ENCODE data around the gene ZNF503. TPM values are rescaled to one million over a fixed set of nuclear protein-coding genes. Genes with fewer than 3 reads are reported as not detected.

The ZNF503 gene
- total RNA-seq, 2 experiments from 2014 or later, result 0.26 TPM; not detected in 1

DNA sequence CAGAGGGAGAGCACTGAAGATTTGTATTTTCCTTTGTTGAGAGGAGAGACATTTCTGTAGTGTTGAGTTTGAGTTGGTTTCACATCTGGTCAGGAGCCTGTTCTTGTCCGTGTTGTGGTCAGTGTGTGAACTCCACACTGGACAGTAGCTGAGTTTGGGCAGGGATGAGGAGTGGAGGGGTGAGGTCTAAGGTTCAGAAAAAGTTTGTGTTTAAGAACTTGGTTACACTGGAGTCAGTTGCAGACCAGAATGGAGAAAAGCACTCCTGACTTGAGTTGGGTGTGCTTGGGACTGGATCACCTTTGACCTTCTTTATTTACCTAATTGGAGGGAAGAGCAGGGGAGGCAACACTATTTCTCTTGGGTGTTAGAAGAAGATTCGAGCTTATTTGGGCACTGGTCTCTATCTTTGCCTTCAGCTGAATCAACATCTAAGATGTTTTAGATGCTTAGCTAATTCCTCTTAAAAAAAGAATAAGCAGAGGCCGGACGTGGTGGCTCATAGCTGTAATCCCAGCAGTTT is 38.8 kb upstream of the ZNF503 start:
- CTCF ChIA-PET, result no interaction called here
- H3K4me3 Mint-ChIP-seq, result no peak overlapping the region
- peaks cover 3% of the 10 kb centered on the region for H3K27me3 Mint-ChIP-seq (ENCODE audit: low read depth)
- H3K4me1 Mint-ChIP-seq (ENCODE audit: low read depth), result no peaks in the 10 kb centered on the region
- DNase-seq (no peak), ATAC-seq (no peak)
- H3K9me3 Mint-ChIP-seq (ENCODE audit: insufficient read depth), result peaks cover 9% of the 10 kb centered on the region
- POLR2A ChIA-PET, result no interaction called here
- no peaks in the 10 kb centered on the region for H3K36me3 Mint-ChIP-seq (ENCODE audit: low read depth)
- H3K27ac Mint-ChIP-seq, result no peak overlapping the region

DNA sequence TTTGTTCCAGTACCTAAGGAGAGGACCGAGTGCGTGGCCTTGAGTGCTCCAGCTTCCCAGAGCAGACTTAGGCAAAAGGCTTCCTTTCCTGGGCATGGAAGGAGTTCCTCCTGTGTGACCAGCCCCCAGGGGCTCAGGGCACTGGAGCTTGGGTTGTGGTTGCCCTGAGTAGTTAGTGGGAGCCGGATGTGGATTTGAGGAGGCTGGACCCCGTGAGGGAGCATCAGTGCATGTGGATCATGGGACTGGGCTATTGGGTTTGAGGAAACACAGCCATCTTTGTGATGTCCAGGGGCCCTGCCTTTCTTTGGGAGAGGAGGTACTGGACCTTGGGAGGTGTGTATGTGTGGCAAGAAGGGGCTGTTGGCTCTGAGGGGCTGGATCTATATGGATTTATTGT is 38.2 kb upstream of the ZNF503 start:
- H3K4me3 Mint-ChIP-seq, result no peak overlapping the region
- CTCF ChIA-PET, result no interaction called here
- peaks cover 9% of the 10 kb centered on the region for H3K9me3 Mint-ChIP-seq (ENCODE audit: insufficient read depth)
- no peaks in the 10 kb centered on the region for H3K4me1 Mint-ChIP-seq (ENCODE audit: low read depth)
- POLR2A ChIA-PET, result no interaction called here
- no peak for ATAC-seq
- no peak overlapping the region for H3K27ac Mint-ChIP-seq
- no peak for DNase-seq
- no peaks in the 10 kb centered on the region for H3K36me3 Mint-ChIP-seq (ENCODE audit: low read depth)
- peaks cover 6% of the 10 kb centered on the region for H3K27me3 Mint-ChIP-seq (ENCODE audit: low read depth)

DNA sequence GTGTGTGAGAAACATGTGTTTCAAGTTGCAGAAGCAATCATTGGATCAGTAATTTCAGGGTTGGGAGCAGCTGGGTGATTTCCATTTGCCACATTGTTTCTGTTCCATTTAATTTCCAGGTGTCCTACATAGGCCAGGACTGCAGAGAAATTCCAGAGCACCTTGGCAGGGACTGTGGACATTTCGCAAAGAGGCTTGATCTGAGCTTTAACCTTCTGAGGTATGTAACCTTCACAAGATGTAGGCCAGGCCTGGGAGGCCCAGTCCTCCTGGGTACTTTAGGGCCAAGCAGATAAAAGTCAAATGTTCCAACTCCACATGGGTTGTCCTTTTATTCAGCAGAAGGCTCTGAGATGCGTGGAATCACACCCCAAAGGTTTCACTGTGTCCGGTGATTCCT is 36.7 kb upstream of the ZNF503 start:
- ChIA-PET CTCF (no interaction called here), POLR2A (no interaction called here)
- ATAC-seq (no peak), DNase-seq (no peak)
- H3K4me3 Mint-ChIP-seq, result no peak overlapping the region
- H3K27me3 Mint-ChIP-seq (ENCODE audit: low read depth), result peaks cover 12% of the 10 kb centered on the region
- H3K27ac Mint-ChIP-seq, result no peak overlapping the region
- no peaks in the 10 kb centered on the region for H3K36me3 Mint-ChIP-seq (ENCODE audit: low read depth)
- peaks cover 9% of the 10 kb centered on the region for H3K9me3 Mint-ChIP-seq (ENCODE audit: insufficient read depth)
- no peaks in the 10 kb centered on the region for H3K4me1 Mint-ChIP-seq (ENCODE audit: low read depth)

DNA sequence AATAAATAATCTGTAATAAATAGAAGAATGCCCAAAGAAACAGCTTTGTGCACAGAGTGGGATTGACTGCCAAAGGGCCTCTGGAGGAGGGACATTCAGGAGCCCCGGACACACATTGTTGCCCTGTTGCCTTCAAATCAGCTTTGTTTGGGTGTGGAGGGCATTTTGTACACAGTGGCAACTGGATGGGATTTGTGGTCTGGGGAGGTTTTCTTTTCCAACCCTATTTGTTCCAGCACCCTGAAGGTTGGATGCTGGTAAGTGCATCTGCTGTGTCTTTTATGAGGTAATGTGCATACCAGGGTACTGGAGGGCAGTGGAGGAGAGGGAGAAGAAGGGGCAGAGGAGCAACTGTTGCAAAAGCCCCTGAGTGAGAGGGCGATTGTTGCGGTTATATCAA is 36.1 kb upstream of the ZNF503 start:
- POLR2A ChIA-PET, result no interaction called here
- peaks cover 16% of the 10 kb centered on the region for H3K27me3 Mint-ChIP-seq (ENCODE audit: low read depth)
- no peak for ATAC-seq
- H3K4me1 Mint-ChIP-seq (ENCODE audit: low read depth), result no peaks in the 10 kb centered on the region
- no peak overlapping the region for H3K27ac Mint-ChIP-seq
- CTCF ChIA-PET, result no interaction called here
- no peak overlapping the region for H3K4me3 Mint-ChIP-seq
- H3K9me3 Mint-ChIP-seq (ENCODE audit: insufficient read depth), result peaks cover 5% of the 10 kb centered on the region
- no peaks in the 10 kb centered on the region for H3K36me3 Mint-ChIP-seq (ENCODE audit: low read depth)
- no peak for DNase-seq

DNA sequence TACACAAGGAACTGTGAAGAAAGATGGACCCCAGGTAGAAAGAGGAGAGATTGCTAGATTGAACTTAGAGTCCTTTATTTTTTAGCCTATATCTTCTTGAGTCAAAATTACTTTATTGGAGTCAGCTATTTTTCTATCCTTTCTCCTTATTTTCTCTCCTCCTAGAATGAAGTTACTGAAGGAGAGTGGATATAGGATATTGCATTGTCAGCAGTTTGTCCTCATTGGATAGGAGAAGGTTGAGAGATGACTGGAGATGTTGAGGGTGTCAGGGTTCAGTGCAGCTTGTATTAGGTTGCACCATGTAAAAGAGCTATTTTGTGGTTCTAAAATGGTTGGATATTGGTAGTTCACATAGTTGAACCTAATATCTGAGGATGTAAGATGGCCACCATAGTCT is 35.3 kb upstream of the ZNF503 start:
- Mint-ChIP-seq H3K4me3 (no peak overlapping the region), H3K27ac (no peak overlapping the region), H3K36me3 (ENCODE audit: low read depth) (no peaks in the 10 kb centered on the region), H3K4me1 (ENCODE audit: low read depth) (peaks cover under 1% of the 10 kb centered on the region), H3K27me3 (ENCODE audit: low read depth) (peaks cover 22% of the 10 kb centered on the region), H3K9me3 (ENCODE audit: insufficient read depth) (peaks cover 2% of the 10 kb centered on the region)
- DNase-seq (no peak), ATAC-seq (no peak)
- ChIA-PET POLR2A (no interaction called here), CTCF (no interaction called here)

DNA sequence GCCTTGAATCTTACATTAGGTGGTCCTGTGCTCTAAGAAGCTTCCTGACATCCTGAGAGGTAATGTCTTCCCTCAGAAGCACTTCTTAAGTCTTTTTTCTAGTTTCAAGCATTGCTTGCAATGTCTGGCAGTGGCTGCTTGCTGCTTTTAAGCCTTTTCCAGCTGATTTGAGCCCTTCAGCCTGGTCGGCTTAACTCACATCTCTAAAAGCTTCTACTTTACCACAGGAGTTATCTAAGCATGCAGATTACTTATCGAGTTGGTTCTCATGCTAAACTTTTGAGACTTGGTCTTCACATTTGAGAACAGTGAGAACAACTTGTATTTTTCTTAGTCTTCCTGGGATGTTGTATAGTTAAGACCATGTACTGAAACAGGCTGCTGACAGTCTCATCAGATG is 33.7 kb upstream of the ZNF503 start:
- ATAC-seq, result no peak
- peaks cover 32% of the 10 kb centered on the region for H3K27me3 Mint-ChIP-seq (ENCODE audit: low read depth)
- CTCF ChIA-PET, result no interaction called here

DNA sequence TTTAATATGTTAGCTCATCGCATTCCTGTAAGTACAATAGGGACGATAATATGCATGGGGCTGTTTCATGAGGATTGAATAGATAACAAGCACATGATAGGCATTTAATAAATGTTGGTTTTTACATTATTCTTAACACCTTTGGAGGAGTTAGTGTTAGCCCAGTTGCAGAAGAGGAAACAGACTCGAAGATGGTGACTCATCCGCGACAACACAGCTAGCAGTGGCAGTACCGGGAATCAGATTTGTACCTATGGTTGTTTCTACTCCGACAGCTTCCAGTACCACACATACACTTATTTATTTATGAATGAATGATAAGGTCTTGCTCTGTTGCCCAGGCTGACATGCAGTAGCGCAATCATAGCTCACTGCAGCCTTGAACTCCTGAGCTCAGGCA is 32.7 kb upstream of the ZNF503 start:
- ATAC-seq, result no peak
- no peaks in the 10 kb centered on the region for H3K36me3 Mint-ChIP-seq (ENCODE audit: low read depth)
- H3K9me3 Mint-ChIP-seq (ENCODE audit: insufficient read depth), result no peaks in the 10 kb centered on the region
- no peak for DNase-seq
- peaks cover 40% of the 10 kb centered on the region for H3K27me3 Mint-ChIP-seq (ENCODE audit: low read depth)
- peaks cover 2% of the 10 kb centered on the region for H3K4me1 Mint-ChIP-seq (ENCODE audit: low read depth)
- POLR2A ChIA-PET, result no interaction called here
- CTCF ChIA-PET, result no interaction called here
- H3K27ac Mint-ChIP-seq, result no peak overlapping the region
- H3K4me3 Mint-ChIP-seq, result no peak overlapping the region

More for the DNA sequence above, 33.7 kb upstream of the ZNF503 start:
- no peak overlapping the region for H3K4me3 Mint-ChIP-seq
- peaks cover 2% of the 10 kb centered on the region for H3K4me1 Mint-ChIP-seq (ENCODE audit: low read depth)
- no peaks in the 10 kb centered on the region for H3K36me3 Mint-ChIP-seq (ENCODE audit: low read depth)
- no peaks in the 10 kb centered on the region for H3K9me3 Mint-ChIP-seq (ENCODE audit: insufficient read depth)
- POLR2A ChIA-PET, result no interaction called here
- no peak overlapping the region for H3K27ac Mint-ChIP-seq
- no peak for DNase-seq

DNA sequence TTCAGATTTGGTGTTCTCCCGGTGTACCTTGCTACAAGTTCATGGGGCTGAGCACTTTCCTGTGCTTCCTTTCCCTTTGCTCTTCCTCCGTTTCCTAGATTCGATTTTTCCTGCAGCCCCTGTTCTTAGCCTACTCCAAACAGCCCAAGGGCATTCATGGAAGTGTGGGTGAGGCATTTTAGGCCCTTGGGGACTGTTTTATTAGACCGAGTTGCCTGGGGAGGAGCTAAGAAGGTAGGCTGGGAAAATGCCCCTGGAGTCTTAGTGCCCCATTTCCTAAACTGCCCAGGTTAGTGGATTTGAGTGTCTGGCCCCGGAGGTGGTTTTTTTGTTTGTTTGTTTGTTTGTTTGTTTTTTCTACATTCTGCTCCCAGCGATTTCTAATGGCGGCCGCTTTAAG is 31.7 kb upstream of the ZNF503 start:
- no peaks in the 10 kb centered on the region for H3K9me3 Mint-ChIP-seq (ENCODE audit: insufficient read depth)
- H3K27ac Mint-ChIP-seq, result no peak overlapping the region
- H3K4me1 Mint-ChIP-seq (ENCODE audit: low read depth), result peaks cover 2% of the 10 kb centered on the region
- no peak overlapping the region for H3K4me3 Mint-ChIP-seq
- peaks cover 49% of the 10 kb centered on the region for H3K27me3 Mint-ChIP-seq (ENCODE audit: low read depth)
- POLR2A ChIA-PET, result no interaction called here
- ATAC-seq (no peak), DNase-seq (no peak)
- CTCF ChIA-PET, result no interaction called here
- no peaks in the 10 kb centered on the region for H3K36me3 Mint-ChIP-seq (ENCODE audit: low read depth)

DNA sequence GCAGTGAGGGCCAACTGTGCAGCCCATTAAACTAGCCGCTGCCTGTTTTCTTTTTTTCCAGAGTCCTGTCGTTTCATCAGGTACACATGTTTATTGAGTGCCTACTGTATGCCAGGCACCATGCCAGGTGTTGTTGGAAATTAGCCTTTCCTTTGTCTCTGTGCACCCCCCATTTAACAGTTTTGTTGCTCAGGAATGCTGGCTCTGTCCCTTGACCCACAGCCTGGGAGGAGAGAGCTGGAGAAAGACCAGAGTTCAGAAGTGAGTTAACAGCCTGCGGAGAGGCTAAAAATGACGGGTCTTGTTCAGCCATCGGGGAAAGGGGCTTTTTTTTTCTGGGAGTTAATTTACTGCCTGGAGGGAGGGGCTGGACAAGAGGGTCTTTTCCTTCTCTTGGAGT is 31.2 kb upstream of the ZNF503 start:
- Mint-ChIP-seq H3K4me3 (no peak overlapping the region), H3K36me3 (ENCODE audit: low read depth) (no peaks in the 10 kb centered on the region), H3K27ac (no peak overlapping the region), H3K4me1 (ENCODE audit: low read depth) (peaks cover 2% of the 10 kb centered on the region), H3K27me3 (ENCODE audit: low read depth) (peaks cover 49% of the 10 kb centered on the region), H3K9me3 (ENCODE audit: insufficient read depth) (no peaks in the 10 kb centered on the region)
- CTCF ChIA-PET, result no interaction called here
- POLR2A ChIA-PET, result no interaction called here
- DNase-seq (no peak), ATAC-seq (no peak)

DNA sequence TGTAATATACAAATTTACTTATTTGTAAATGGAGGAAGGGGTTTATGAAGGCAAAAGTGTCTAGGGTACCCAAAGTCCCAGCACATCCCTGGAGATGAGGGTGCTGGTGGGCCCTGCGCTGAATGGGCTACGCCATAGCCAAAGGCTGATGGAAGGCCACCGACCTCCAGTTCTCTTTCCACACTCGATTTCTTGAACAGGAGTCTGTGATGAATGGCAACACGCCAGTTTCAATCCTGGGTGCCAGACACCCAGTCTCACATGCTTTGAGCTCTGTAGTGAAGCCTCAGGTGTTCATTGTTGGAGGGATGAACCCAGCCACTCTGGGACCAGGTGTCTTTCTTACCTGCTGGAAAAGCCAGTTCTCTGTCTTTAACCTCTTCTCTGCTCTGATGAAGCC is 30.6 kb upstream of the ZNF503 start:
- CTCF ChIA-PET, result no interaction called here
- peaks cover 2% of the 10 kb centered on the region for H3K4me1 Mint-ChIP-seq (ENCODE audit: low read depth)
- H3K4me3 Mint-ChIP-seq, result no peak overlapping the region
- POLR2A ChIA-PET, result no interaction called here
- H3K36me3 Mint-ChIP-seq (ENCODE audit: low read depth), result no peaks in the 10 kb centered on the region
- peaks cover 47% of the 10 kb centered on the region for H3K27me3 Mint-ChIP-seq (ENCODE audit: low read depth)
- no peaks in the 10 kb centered on the region for H3K9me3 Mint-ChIP-seq (ENCODE audit: insufficient read depth)
- H3K27ac Mint-ChIP-seq, result no peak overlapping the region
- ATAC-seq (no peak), DNase-seq (no peak)

DNA sequence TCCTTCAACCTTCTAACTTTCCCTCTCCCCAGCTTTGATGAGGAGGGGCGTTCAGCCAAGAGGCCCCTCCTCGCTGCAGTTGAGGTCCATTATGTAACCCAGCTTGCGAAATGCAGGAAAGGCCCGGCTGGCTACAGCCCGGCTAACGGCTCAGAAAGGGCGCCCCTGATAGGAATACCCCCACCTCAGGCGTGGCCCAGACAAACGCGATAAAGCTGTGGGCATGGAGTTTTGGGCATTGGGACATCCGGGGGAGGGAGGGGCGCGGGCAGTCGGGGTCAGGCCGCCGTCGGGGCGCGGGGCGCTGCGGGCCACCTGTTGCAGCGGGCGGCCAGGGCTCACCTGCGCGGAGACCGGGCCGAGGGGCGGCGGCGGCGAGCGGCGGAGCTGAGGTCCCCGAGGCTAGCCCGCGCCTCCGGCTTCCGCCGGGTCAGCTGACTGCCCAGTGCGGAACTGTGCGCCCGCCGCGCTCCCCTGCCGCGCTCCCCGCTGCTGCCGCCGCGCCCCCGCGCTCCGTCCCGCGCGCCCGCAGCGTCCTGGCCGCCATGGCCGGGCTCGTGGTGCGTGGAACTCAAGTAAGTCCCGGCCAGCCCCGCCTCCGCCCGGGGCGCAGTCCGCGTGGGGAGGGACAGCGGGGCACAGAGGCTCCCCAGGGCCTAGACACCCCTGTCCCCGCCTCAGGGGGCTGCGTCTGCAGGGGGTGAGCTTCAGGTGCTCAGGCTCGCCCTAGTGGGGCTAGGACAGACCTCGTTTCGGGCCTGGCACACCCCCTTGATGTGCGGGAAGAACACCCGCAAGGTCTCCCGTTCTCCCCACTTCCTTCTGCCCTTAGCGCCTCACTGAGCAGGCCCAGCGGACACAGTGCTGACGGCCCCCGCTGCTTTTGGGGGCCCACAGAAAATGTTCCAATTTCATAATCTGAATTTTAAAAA is 29.9 kb upstream of the ZNF503 start, which contains the start of gene LRMDA:
LRMDA (plus strand) TSS at position 445 of the 932 bp plus-strand sequence.
- Mint-ChIP-seq H3K4me3 (no peak within 1 kb of the TSS), H3K27me3 (ENCODE audit: low read depth) (peaks cover 46% of the 10 kb centered on the region), H3K9me3 (ENCODE audit: insufficient read depth) (no peaks in the 10 kb centered on the region), H3K36me3 (ENCODE audit: low read depth) (no peaks in the 10 kb centered on the region), H3K27ac (no peak within 1 kb of the TSS), H3K4me1 (ENCODE audit: low read depth) (peaks cover 2% of the 10 kb centered on the region)
- ChIA-PET POLR2A (no interaction called here), CTCF (no interaction called here)
- ATAC-seq (no peak), DNase-seq (no peak)

DNA sequence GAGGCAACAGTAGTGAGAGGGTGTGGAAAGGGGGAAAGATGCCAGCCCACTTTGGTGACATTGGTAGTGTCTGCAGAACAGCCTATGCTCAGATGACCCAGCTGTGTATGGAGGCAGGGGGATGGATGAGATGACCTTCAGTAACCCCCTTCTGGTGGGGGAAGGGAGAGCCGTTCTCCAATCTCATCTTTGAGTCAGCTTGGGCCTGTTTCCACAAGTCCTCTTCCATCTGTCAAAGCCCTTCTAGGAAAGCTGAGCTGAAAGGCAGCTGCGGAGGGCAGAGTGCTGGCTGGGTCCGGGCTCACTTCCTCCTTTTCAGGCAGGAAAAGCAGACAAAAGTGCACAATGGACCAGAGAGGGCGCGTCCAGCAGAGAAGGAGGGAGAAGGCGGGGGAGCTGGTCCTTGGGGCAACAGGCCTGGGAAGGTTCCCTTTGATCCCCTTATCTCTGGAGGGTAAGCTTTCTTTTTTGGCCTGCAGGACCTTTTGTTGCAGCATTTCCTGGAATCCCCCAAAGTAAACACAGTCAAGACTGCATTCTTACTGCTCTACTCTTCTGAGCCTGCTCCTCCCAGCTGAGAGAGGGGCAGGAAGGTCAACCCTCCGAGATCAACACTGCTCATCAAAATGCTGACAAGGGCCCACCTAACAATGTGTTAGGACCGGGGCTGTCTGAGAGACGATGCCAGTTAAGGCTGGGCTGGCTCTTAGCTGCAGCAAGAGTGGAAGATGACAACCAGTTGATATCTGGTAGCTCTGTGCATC is 28.6 kb upstream of the ZNF503 start:
- Mint-ChIP-seq H3K4me3 (no peak overlapping the region), H3K36me3 (ENCODE audit: low read depth) (no peaks in the 10 kb centered on the region), H3K9me3 (ENCODE audit: insufficient read depth) (no peaks in the 10 kb centered on the region), H3K27ac (no peak overlapping the region), H3K4me1 (ENCODE audit: low read depth) (peaks cover 2% of the 10 kb centered on the region), H3K27me3 (ENCODE audit: low read depth) (peaks cover 45% of the 10 kb centered on the region)
- ChIA-PET POLR2A (no interaction called here), CTCF (interaction anchor here (1.0 kb wide), 1 partner anchor 30 kb away, joined by 3 read pairs; no protein-coding TSS in a partner anchor)
- ATAC-seq (no peak), DNase-seq (no peak)

Measured in activated CD8-positive, alpha-beta T cell treated with anti-CD3 and anti-CD28 coated beads, Interleukin-2, amount 10 ng/mL, durations not matched to agents 7 days and 5 days (primary cell).